Fibroblast of lung (primary cell): ENCODE measurements around the gene P4HTM. TPM values are rescaled to one million over a fixed set of nuclear protein-coding genes. Genes with fewer than 3 reads are reported as not detected.

Experiments
- DNase-seq, 2 donors: peaks; one replicate each; pipeline versions ENCODE4 v3.0.0 to v3.0.0-alpha.2; 2010; ENCODE audit warnings: low read depth in 2 of 2
- H2AFZ ChIP-seq: 2 replicates; pipeline ENCODE4 v1.5.1; 2012; ENCODE audit warnings: low read length, control low read depth, inconsistent platforms
- H3K27ac ChIP-seq: 2 replicates; pipeline ENCODE4 v1.5.1; 2011; ENCODE audit warnings: low read length, control low read depth; ENCODE audit not compliant: insufficient read depth
- H3K27me3 ChIP-seq: 2 replicates; pipeline ENCODE4 v1.5.1; 2011; ENCODE audit warnings: mild to moderate bottlenecking, low read length; ENCODE audit not compliant: control insufficient read depth, insufficient read depth
- H3K36me3 ChIP-seq: 2 replicates; pipeline ENCODE4 v1.5.1; 2011; ENCODE audit warnings: low read length; ENCODE audit not compliant: control insufficient read depth, insufficient read depth
- H3K4me1 ChIP-seq: 2 replicates; pipeline ENCODE4 v1.5.1; 2011; ENCODE audit warnings: low read length; ENCODE audit not compliant: control insufficient read depth, insufficient read depth; ENCODE audit errors: extremely low read depth
- H3K4me2 ChIP-seq: 2 replicates; pipeline ENCODE4 v1.5.1; 2011; ENCODE audit warnings: low read length, control low read depth; ENCODE audit not compliant: insufficient read depth; ENCODE audit errors: extremely low read depth
- H3K4me3 ChIP-seq, 4 experiments: fragments of 200-600 bp in 1 of 4; sonication (generic) in 1 of 4; replicated peaks in 1 of 4; 2 replicates each; pipeline ENCODE4 v1.5.1; 2011 to 2016; ENCODE audit warnings: low read length in 4 of 4, low read depth in 3 of 4, mild to moderate bottlenecking in 3 of 4, control low read depth in 2 of 4, inconsistent platforms in 1 of 4, mixed read lengths in 1 of 4; ENCODE audit not compliant: insufficient read depth in 1 of 4; ENCODE audit errors: control extremely low read depth in 1 of 4
- H3K79me2 ChIP-seq: 2 replicates; pipeline ENCODE4 v1.5.1; 2012; ENCODE audit warnings: mild to moderate bottlenecking, low read length, inconsistent platforms; ENCODE audit not compliant: control insufficient read depth, insufficient read depth
- H3K9ac ChIP-seq: 2 replicates; pipeline ENCODE4 v1.5.1; 2011; ENCODE audit warnings: mild to moderate bottlenecking, low read length, control low read depth; ENCODE audit not compliant: insufficient read depth
- H3K9me3 ChIP-seq: 2 replicates; pipeline ENCODE4 v1.5.1; 2012; ENCODE audit warnings: low read depth, low read length; ENCODE audit not compliant: control insufficient read depth, insufficient read depth
- H4K20me1 ChIP-seq: 2 replicates; pipeline ENCODE4 v1.5.1; 2011; ENCODE audit warnings: low read length; ENCODE audit not compliant: control insufficient read depth, insufficient read depth; ENCODE audit errors: extremely low read depth
- CTCF ChIP-seq, 2 donors: IDR thresholded peaks in 1 of 2; conservative IDR thresholded peaks in 1 of 2; 1 replicate in 1 of 2; 2 replicates in 1 of 2; pipeline ENCODE4 v1.5.1; 2011 to 2012; ENCODE audit warnings: low read length in 2 of 2, control low read depth in 1 of 2, inconsistent platforms in 1 of 2, low read depth in 1 of 2, mild to moderate bottlenecking in 1 of 2
- EZH2 ChIP-seq: IDR thresholded peaks from 2 replicates; pipeline ENCODE4 v1.5.1; 2012; ENCODE audit warnings: low read length, control low read depth, mild to moderate bottlenecking; ENCODE audit errors: missing control alignments
- polyA plus RNA-seq, 2 donors: library from polyadenylated mRNA; depleted of rRNA in 1 of 2; stranded (reverse) in 1 of 2; unstranded in 1 of 2; fragments of >200 nt; gene quantifications; 2 replicates each; pipeline ENCODE4 v1.2.1, GENCODE V29; 2011 to 2012; ENCODE audit warnings: missing spikeins in 1 of 2
- total RNA-seq: library from RNA; depleted of rRNA; stranded (reverse); fragments of >200 nt; gene quantifications from 2 replicates; pipeline ENCODE4 v1.2.1, GENCODE V29; 2014

The P4HTM gene
- total and polyA plus RNA-seq, 2 donors (not counting 1 experiment from before 2014, with no cell fraction given), result 16.2 to 46.7 TPM

GRCh38 chr3:49028673-49029562 is 38.9 kb downstream of the P4HTM start, which contains the start of gene IMPDH2:
Gene IMPDH2, minus strand, starts transcription at chr3:49029398. Its CDS starts 48 bp downstream, at chr3:49029350.
- Histone ChIP-seq H3K27ac (peak within 1 kb of the TSS; percentile 86), H4K20me1 (no peaks in the 10 kb centered on the region), H3K4me2 (peak within 1 kb of the TSS; percentile 71), H3K79me2 (peaks cover 36% of the 10 kb centered on the region), H3K4me3 (peak within 1 kb of the TSS; percentile 56 to 88 (median 71)), H3K4me1 (peaks cover 7% of the 10 kb centered on the region), H3K36me3 (peaks cover 34% of the 10 kb centered on the region), H3K9me3 (no peaks in the 10 kb centered on the region), H3K27me3 (no peaks in the 10 kb centered on the region), H2AFZ (no peak within 1 kb of the TSS), H3K9ac (peak within 1 kb of the TSS; percentile 81)
- DNase-seq, result peak; percentile 88 to 92
- TF ChIP-seq EZH2 (no peak), CTCF (conservative IDR thresholded peaks at IDR 0.05 in 1 of 2, IDR thresholded peaks at IDR 0.05 in 1 of 2; ENCODE audit: low read depth in 1 of 2, low read length in 2 of 2) (no peak)

DNA sequence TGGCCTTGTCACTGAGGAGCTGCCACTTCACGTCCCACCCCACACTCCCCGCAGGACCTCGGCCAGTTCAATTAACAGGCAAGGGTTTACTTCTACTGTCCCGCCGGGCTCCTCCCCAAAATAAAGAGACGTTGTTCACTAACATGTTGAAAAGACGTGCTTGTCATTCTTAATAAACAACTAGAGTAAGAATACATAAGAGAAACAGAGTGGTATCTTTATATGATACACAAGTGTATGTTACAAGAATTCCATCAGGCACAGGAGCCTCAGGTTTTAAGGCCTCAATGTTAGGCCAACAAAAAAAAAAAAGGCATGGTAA is 39.5 kb downstream of the P4HTM start:
- H3K27me3 ChIP-seq, result no peaks in the 10 kb centered on the region
- H4K20me1 ChIP-seq, result no peaks in the 10 kb centered on the region
- no peaks in the 10 kb centered on the region for H3K9me3 ChIP-seq
- peak overlapping the region; percentile 68 for H3K4me2 ChIP-seq
- H3K4me1 ChIP-seq, result peaks cover 7% of the 10 kb centered on the region
- H2AFZ ChIP-seq, result no peak overlapping the region
- TF ChIP-seq CTCF (conservative IDR thresholded peaks at IDR 0.05 in 1 of 2, IDR thresholded peaks at IDR 0.05 in 1 of 2; ENCODE audit: low read depth in 1 of 2, low read length in 2 of 2), result no peak
- TF ChIP-seq EZH2, result no peak
- no peak overlapping the region for H3K9ac ChIP-seq
- DNase-seq, result no peak
- H3K36me3 ChIP-seq, result peaks cover 29% of the 10 kb centered on the region
- peak overlapping the region in 3 of 4 experiments; percentile 8 to 85 (median 32) for H3K4me3 ChIP-seq
- peak overlapping the region; percentile 86 for H3K27ac ChIP-seq
- H3K79me2 ChIP-seq, result peaks cover 36% of the 10 kb centered on the region

GRCh38 chr3:49030321-49030720 is 40.3 kb downstream of the P4HTM start:
- no peak overlapping the region for H3K4me3 ChIP-seq
- no peak overlapping the region for H3K9ac ChIP-seq
- no peak overlapping the region for H2AFZ ChIP-seq
- peaks cover 7% of the 10 kb centered on the region for H3K4me1 ChIP-seq
- no peak overlapping the region for H3K27ac ChIP-seq
- H4K20me1 ChIP-seq, result no peaks in the 10 kb centered on the region
- DNase-seq, result no peak
- H3K36me3 ChIP-seq, result peaks cover 21% of the 10 kb centered on the region
- TF ChIP-seq CTCF (conservative IDR thresholded peaks at IDR 0.05 in 1 of 2, IDR thresholded peaks at IDR 0.05 in 1 of 2; ENCODE audit: low read depth in 1 of 2, low read length in 2 of 2), result no peak
- TF ChIP-seq EZH2, result no peak
- peaks cover 32% of the 10 kb centered on the region for H3K79me2 ChIP-seq
- H3K27me3 ChIP-seq, result no peaks in the 10 kb centered on the region
- no peak overlapping the region for H3K4me2 ChIP-seq
- no peaks in the 10 kb centered on the region for H3K9me3 ChIP-seq
